ENCODE results near the gene ATPAF1.

Gene ATPAF1

GRCh38 chr1:46647611-46648010, 20.6 kb downstream of the ATPAF1 start:
- H3K36me3 ChIP-seq (ENCODE audit: control insufficient read depth, low read length): peaks cover 24% of the 10 kb centered on the region
- H3F3A ChIP-seq (ENCODE audit: control insufficient read depth, insufficient read depth): no peaks in the 10 kb centered on the region
- no peak overlapping the region for H3K4me3 ChIP-seq (ENCODE audit: low read length)
- no peaks in the 10 kb centered on the region for H3K79me2 ChIP-seq (ENCODE audit: control insufficient read depth, low read length)
- H3K9me3 ChIP-seq (ENCODE audit: control insufficient read depth, insufficient read depth, low read length): no peaks in the 10 kb centered on the region
- no peaks in the 10 kb centered on the region for H4K20me1 ChIP-seq (ENCODE audit: control insufficient read depth, insufficient read depth, low read depth, low read length)
- H3K4me1 ChIP-seq (ENCODE audit: control insufficient read depth, low read length): no peaks in the 10 kb centered on the region
- TF ChIP-seq EZH2phosphoT487 (IDR thresholded peaks at IDR 0.05; ENCODE audit: borderline replicate concordance, low read length): no peak
- TF ChIP-seq CTCF (IDR thresholded peaks at IDR 0.05; ENCODE audit: low read depth, low read length, poor library complexity, severe bottlenecking): no peak
- no peaks in the 10 kb centered on the region for H3K27me3 ChIP-seq (ENCODE audit: control insufficient read depth, low read length)
- H3K4me2 ChIP-seq (ENCODE audit: low read length): no peak overlapping the region
- H3K27ac ChIP-seq (ENCODE audit: low read depth, low read length): no peak overlapping the region
- no peaks in the 10 kb centered on the region for H3K9me2 ChIP-seq (replicated peaks; ENCODE audit: control insufficient read depth, low read length)

GRCh38 chr1:46646844-46647243, 21.3 kb downstream of the ATPAF1 start:
- Histone ChIP-seq H3K9me3 (ENCODE audit: control insufficient read depth, insufficient read depth, low read length) (no peaks in the 10 kb centered on the region), H3K36me3 (ENCODE audit: control insufficient read depth, low read length) (peaks cover 19% of the 10 kb centered on the region), H3K79me2 (ENCODE audit: control insufficient read depth, low read length) (no peaks in the 10 kb centered on the region), H3K4me2 (ENCODE audit: low read length) (no peak overlapping the region), H3K4me1 (ENCODE audit: control insufficient read depth, low read length) (no peaks in the 10 kb centered on the region), H3F3A (ENCODE audit: control insufficient read depth, insufficient read depth) (no peaks in the 10 kb centered on the region), H4K20me1 (ENCODE audit: control insufficient read depth, insufficient read depth, low read depth, low read length) (no peaks in the 10 kb centered on the region), H3K27ac (ENCODE audit: low read depth, low read length) (no peak overlapping the region), H3K27me3 (ENCODE audit: control insufficient read depth, low read length) (no peaks in the 10 kb centered on the region), H3K4me3 (ENCODE audit: low read length) (no peak overlapping the region), H3K9me2 (replicated peaks; ENCODE audit: control insufficient read depth, low read length) (no peaks in the 10 kb centered on the region)
- TF ChIP-seq CTCF (IDR thresholded peaks at IDR 0.05; ENCODE audit: low read depth, low read length, poor library complexity, severe bottlenecking) (no peak), EZH2phosphoT487 (IDR thresholded peaks at IDR 0.05; ENCODE audit: borderline replicate concordance, low read length) (no peak)

GRCh38 chr1:46646331-46646730, 21.8 kb downstream of the ATPAF1 start:
- Histone ChIP-seq H3K27ac (ENCODE audit: low read depth, low read length) (no peak overlapping the region), H3K36me3 (ENCODE audit: control insufficient read depth, low read length) (peaks cover 19% of the 10 kb centered on the region), H3K9me3 (ENCODE audit: control insufficient read depth, insufficient read depth, low read length) (no peaks in the 10 kb centered on the region), H3F3A (ENCODE audit: control insufficient read depth, insufficient read depth) (no peaks in the 10 kb centered on the region), H3K27me3 (ENCODE audit: control insufficient read depth, low read length) (no peaks in the 10 kb centered on the region), H3K79me2 (ENCODE audit: control insufficient read depth, low read length) (no peaks in the 10 kb centered on the region), H3K4me3 (ENCODE audit: low read length) (no peak overlapping the region), H4K20me1 (ENCODE audit: control insufficient read depth, insufficient read depth, low read depth, low read length) (no peaks in the 10 kb centered on the region), H3K9me2 (replicated peaks; ENCODE audit: control insufficient read depth, low read length) (no peaks in the 10 kb centered on the region), H3K4me2 (ENCODE audit: low read length) (no peak overlapping the region), H3K4me1 (ENCODE audit: control insufficient read depth, low read length) (no peaks in the 10 kb centered on the region)
- no peak for TF ChIP-seq CTCF (IDR thresholded peaks at IDR 0.05; ENCODE audit: low read depth, low read length, poor library complexity, severe bottlenecking)
- TF ChIP-seq EZH2phosphoT487 (IDR thresholded peaks at IDR 0.05; ENCODE audit: borderline replicate concordance, low read length): no peak

GRCh38 chr1:46645815-46646214, 22.3 kb downstream of the ATPAF1 start:
- Histone ChIP-seq H3K4me2 (ENCODE audit: low read length) (no peak overlapping the region), H3K4me3 (ENCODE audit: low read length) (no peak overlapping the region), H3K9me2 (replicated peaks; ENCODE audit: control insufficient read depth, low read length) (no peaks in the 10 kb centered on the region), H3F3A (ENCODE audit: control insufficient read depth, insufficient read depth) (no peaks in the 10 kb centered on the region), H4K20me1 (ENCODE audit: control insufficient read depth, insufficient read depth, low read depth, low read length) (no peaks in the 10 kb centered on the region), H3K36me3 (ENCODE audit: control insufficient read depth, low read length) (peaks cover 19% of the 10 kb centered on the region), H3K27me3 (ENCODE audit: control insufficient read depth, low read length) (no peaks in the 10 kb centered on the region), H3K9me3 (ENCODE audit: control insufficient read depth, insufficient read depth, low read length) (no peaks in the 10 kb centered on the region), H3K27ac (ENCODE audit: low read depth, low read length) (no peak overlapping the region), H3K79me2 (ENCODE audit: control insufficient read depth, low read length) (no peaks in the 10 kb centered on the region), H3K4me1 (ENCODE audit: control insufficient read depth, low read length) (no peaks in the 10 kb centered on the region)
- no peak for TF ChIP-seq CTCF (IDR thresholded peaks at IDR 0.05; ENCODE audit: low read depth, low read length, poor library complexity, severe bottlenecking)
- TF ChIP-seq EZH2phosphoT487 (IDR thresholded peaks at IDR 0.05; ENCODE audit: borderline replicate concordance, low read length): no peak
